Mucosa of stomach (tissue), 1 donor: ENCODE results near the gene ZNF521.

ENCODE experiments used
- H3K27me3 ChIP-seq: one replicate; pipeline ENCODE4 v1.7.0; 2013; ENCODE audit warnings: mild to moderate bottlenecking, low read length; ENCODE audit not compliant: control insufficient read depth, insufficient read depth
- H3K36me3 ChIP-seq: one replicate; pipeline ENCODE4 v1.7.0; 2013; ENCODE audit warnings: low read length; ENCODE audit not compliant: control insufficient read depth, insufficient read depth
- H3K4me1 ChIP-seq: one replicate; pipeline ENCODE4 v1.7.0; 2013; ENCODE audit warnings: mild to moderate bottlenecking, low read length; ENCODE audit not compliant: control insufficient read depth, insufficient read depth
- H3K4me3 ChIP-seq: one replicate; pipeline ENCODE4 v1.7.0; 2013; ENCODE audit warnings: low read length
- H3K9ac ChIP-seq: one replicate; pipeline ENCODE4 v1.7.0; 2013; ENCODE audit warnings: mild to moderate bottlenecking, low read length, moderate library complexity
- H3K9me3 ChIP-seq: one replicate; pipeline ENCODE4 v1.7.0; 2013; ENCODE audit warnings: mild to moderate bottlenecking, low read length, moderate library complexity; ENCODE audit not compliant: control insufficient read depth
- donor health status: Pancreatic carcinoma.

The ZNF521 gene

GRCh38 chr18:25261768-25262167 is 90.2 kb downstream of the ZNF521 start:
- Histone ChIP-seq H3K9ac (no peak overlapping the region), H3K27me3 (peaks cover 3% of the 10 kb centered on the region), H3K4me1 (no peaks in the 10 kb centered on the region), H3K4me3 (no peak overlapping the region), H3K36me3 (no peaks in the 10 kb centered on the region), H3K9me3 (no peaks in the 10 kb centered on the region)

- H3K9me3 ChIP-seq = no peaks in the 10 kb centered on the region
- H3K27me3 ChIP-seq = peaks cover 15% of the 10 kb centered on the region
- no peaks in the 10 kb centered on the region for H3K36me3 ChIP-seq
- H3K9ac ChIP-seq = no peak overlapping the region
- H3K4me1 ChIP-seq = no peaks in the 10 kb centered on the region
- H3K4me3 ChIP-seq = no peak overlapping the region
Observed at GRCh38 chr18:25256439-25256838, 95.5 kb downstream of the ZNF521 start.

GRCh38 chr18:25253779-25254178 is 98.2 kb downstream of the ZNF521 start:
- Histone ChIP-seq H3K36me3 (no peaks in the 10 kb centered on the region), H3K4me1 (no peaks in the 10 kb centered on the region), H3K9me3 (no peaks in the 10 kb centered on the region), H3K9ac (no peak overlapping the region), H3K27me3 (peaks cover 16% of the 10 kb centered on the region), H3K4me3 (no peak overlapping the region)

- H3K9ac ChIP-seq = no peak overlapping the region
- H3K9me3 ChIP-seq = no peaks in the 10 kb centered on the region
- H3K4me3 ChIP-seq = no peak overlapping the region
Observed at GRCh38 chr18:25253136-25253535, 98.8 kb downstream of the ZNF521 start.

GRCh38 chr18:25251068-25251467 is 100.9 kb downstream of the ZNF521 start:
- Histone ChIP-seq H3K36me3 (no peaks in the 10 kb centered on the region), H3K9me3 (no peaks in the 10 kb centered on the region), H3K9ac (no peak overlapping the region), H3K4me1 (no peaks in the 10 kb centered on the region), H3K27me3 (peaks cover 17% of the 10 kb centered on the region), H3K4me3 (no peak overlapping the region)

More at GRCh38 chr18:25253136-25253535, 98.8 kb downstream of the ZNF521 start:
- no peaks in the 10 kb centered on the region for H3K4me1 ChIP-seq
- peaks cover 16% of the 10 kb centered on the region for H3K27me3 ChIP-seq
- H3K36me3 ChIP-seq = no peaks in the 10 kb centered on the region

GRCh38 chr18:25250474-25250851 is 101.5 kb downstream of the ZNF521 start:
- no peaks in the 10 kb centered on the region for H3K9me3 ChIP-seq
- no peaks in the 10 kb centered on the region for H3K4me1 ChIP-seq
- H3K4me3 ChIP-seq = no peak overlapping the region
- H3K9ac ChIP-seq = no peak overlapping the region
- H3K27me3 ChIP-seq = peaks cover 22% of the 10 kb centered on the region
- H3K36me3 ChIP-seq = no peaks in the 10 kb centered on the region

- H3K36me3 ChIP-seq = no peaks in the 10 kb centered on the region
Observed at GRCh38 chr18:25248755-25249154, 103.2 kb downstream of the ZNF521 start.

GRCh38 chr18:25247725-25248124 is 104.2 kb downstream of the ZNF521 start:
- no peaks in the 10 kb centered on the region for H3K9me3 ChIP-seq

More at GRCh38 chr18:25248755-25249154, 103.2 kb downstream of the ZNF521 start:
- Histone ChIP-seq H3K9ac (no peak overlapping the region), H3K9me3 (no peaks in the 10 kb centered on the region), H3K27me3 (peaks cover 29% of the 10 kb centered on the region), H3K4me1 (no peaks in the 10 kb centered on the region), H3K4me3 (no peak overlapping the region)

GRCh38 chr18:25244924-25245698 is 106.9 kb downstream of the ZNF521 start:
- Histone ChIP-seq H3K9ac (no peak overlapping the region), H3K4me3 (no peak overlapping the region), H3K4me1 (no peaks in the 10 kb centered on the region), H3K27me3 (peaks cover 29% of the 10 kb centered on the region), H3K9me3 (no peaks in the 10 kb centered on the region), H3K36me3 (no peaks in the 10 kb centered on the region)

More at GRCh38 chr18:25247725-25248124, 104.2 kb downstream of the ZNF521 start:
- peaks cover 25% of the 10 kb centered on the region for H3K27me3 ChIP-seq
- no peaks in the 10 kb centered on the region for H3K36me3 ChIP-seq
- no peak overlapping the region for H3K9ac ChIP-seq
- no peaks in the 10 kb centered on the region for H3K4me1 ChIP-seq
- H3K4me3 ChIP-seq = no peak overlapping the region

GRCh38 chr18:25244170-25244569 is 107.8 kb downstream of the ZNF521 start:
- Histone ChIP-seq H3K9me3 (no peaks in the 10 kb centered on the region), H3K27me3 (peaks cover 34% of the 10 kb centered on the region), H3K4me3 (no peak overlapping the region), H3K36me3 (no peaks in the 10 kb centered on the region), H3K4me1 (no peaks in the 10 kb centered on the region), H3K9ac (no peak overlapping the region)

GRCh38 chr18:25243754-25244153 is 108.2 kb downstream of the ZNF521 start:
- no peak overlapping the region for H3K4me3 ChIP-seq
- no peaks in the 10 kb centered on the region for H3K36me3 ChIP-seq
- H3K9ac ChIP-seq = no peak overlapping the region
- H3K27me3 ChIP-seq = peaks cover 34% of the 10 kb centered on the region
- no peaks in the 10 kb centered on the region for H3K4me1 ChIP-seq
- H3K9me3 ChIP-seq = no peaks in the 10 kb centered on the region

GRCh38 chr18:25243257-25243656 is 108.7 kb downstream of the ZNF521 start:
- Histone ChIP-seq H3K4me1 (no peaks in the 10 kb centered on the region), H3K36me3 (no peaks in the 10 kb centered on the region), H3K27me3 (peaks cover 34% of the 10 kb centered on the region), H3K9ac (no peak overlapping the region), H3K4me3 (no peak overlapping the region), H3K9me3 (no peaks in the 10 kb centered on the region)
